GM12891 (cell line): ENCODE measurements around the gene RTL5.
A peak's percentile ranks its signal among the peaks of the same experiment; 100 is the strongest.

Source experiments
- DNase-seq: peaks from one replicate; pipeline ENCODE4 v3.0.0; 2011; ENCODE audit warnings: low spot score; ENCODE audit not compliant: insufficient read length
- FAIRE-seq: peaks from 2 replicates; lab custom pipeline; 2011; peaks lifted over from hg19 to GRCh38; lab: Jason Lieb, UNC
- PAX5 ChIP-seq: IDR thresholded peaks from 2 replicates; pipeline ENCODE4 v1.6.1; 2011; ENCODE audit warnings: low read length, moderate library complexity, mild to moderate bottlenecking; ENCODE audit not compliant: insufficient read depth, severe bottlenecking
- POLR2A ChIP-seq: IDR thresholded peaks from 2 replicates; pipeline ENCODE4 v1.6.1; 2011; ENCODE audit warnings: low read depth, low read length, control low read depth
- POLR2AphosphoS5 ChIP-seq: IDR thresholded peaks from 2 replicates; pipeline ENCODE4 v1.6.1; 2011; ENCODE audit warnings: low read depth, low read length, control low read depth
- POU2F2 ChIP-seq: IDR thresholded peaks from 2 replicates; pipeline ENCODE4 v1.6.1; 2011; ENCODE audit warnings: low read depth, mild to moderate bottlenecking, control low read depth, low read length, moderate library complexity
- SPI1 ChIP-seq: IDR thresholded peaks from 2 replicates; pipeline ENCODE4 v1.6.1; 2011; ENCODE audit warnings: low read depth, low read length, control low read depth
- TAF1 ChIP-seq: IDR thresholded peaks from 2 replicates; pipeline ENCODE4 v1.6.1; 2011; ENCODE audit warnings: low read depth, low read length, control low read depth

Gene RTL5

GRCh38 chrX:72097098-72097497 lies 34.6 kb downstream of the RTL5 start:
- no peak for FAIRE-seq
- no peak for TF ChIP-seq TAF1
- no peak for TF ChIP-seq POLR2AphosphoS5
- TF ChIP-seq POLR2A: no peak
- TF ChIP-seq POU2F2: no peak
- TF ChIP-seq SPI1: no peak
- no peak for TF ChIP-seq PAX5
- DNase-seq: no peak

DNA sequence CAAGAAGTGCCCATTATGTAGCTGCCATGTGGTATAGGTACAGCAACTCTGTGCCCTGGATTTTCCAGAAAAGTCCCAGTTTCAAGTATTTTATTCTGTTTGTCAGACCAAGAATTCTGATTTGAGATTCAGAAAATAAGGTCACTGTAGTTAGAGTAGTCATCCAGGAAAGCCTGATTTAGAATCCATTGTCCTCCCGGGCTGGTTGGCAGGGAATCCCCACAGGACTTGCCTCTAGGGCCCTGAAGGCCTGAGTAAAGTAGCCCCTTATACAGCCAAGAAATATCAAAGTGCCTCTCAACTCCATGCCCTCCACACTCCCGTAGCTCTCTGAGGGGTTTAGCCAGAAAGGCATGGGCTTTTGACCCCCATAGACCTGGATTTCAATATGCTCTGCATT lies 36.3 kb downstream of the RTL5 start:
- DNase-seq: no peak
- FAIRE-seq: no peak
- no peak for TF ChIP-seq POU2F2
- TF ChIP-seq PAX5: no peak
- TF ChIP-seq SPI1: no peak
- TF ChIP-seq TAF1: no peak
- TF ChIP-seq POLR2AphosphoS5: no peak
- no peak for TF ChIP-seq POLR2A

DNA sequence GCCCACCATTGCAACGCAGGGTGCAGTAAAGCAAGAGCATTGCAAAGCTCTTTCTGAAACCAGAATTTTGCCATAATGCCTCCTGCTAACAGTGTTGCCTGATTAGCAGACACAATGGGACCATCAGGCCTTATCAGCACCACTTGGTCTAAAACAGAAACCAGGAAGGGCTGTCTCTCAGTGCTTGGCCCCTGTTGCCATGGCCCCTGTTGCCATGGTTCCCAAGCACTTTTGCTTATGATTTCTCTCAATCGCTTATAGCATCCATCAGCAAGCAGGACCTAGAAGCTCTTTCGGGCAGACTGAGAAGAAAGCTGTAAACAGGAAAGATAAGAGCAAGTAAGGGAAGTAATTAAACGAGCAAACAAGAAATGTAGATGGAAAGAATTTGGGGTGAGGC lies 36.8 kb downstream of the RTL5 start:
- no peak for TF ChIP-seq POLR2AphosphoS5
- no peak for TF ChIP-seq PAX5
- TF ChIP-seq POU2F2: no peak
- TF ChIP-seq TAF1: no peak
- TF ChIP-seq POLR2A: no peak
- no peak for TF ChIP-seq SPI1
- FAIRE-seq: peak; percentile 54
- peak; percentile 39 for DNase-seq

DNA sequence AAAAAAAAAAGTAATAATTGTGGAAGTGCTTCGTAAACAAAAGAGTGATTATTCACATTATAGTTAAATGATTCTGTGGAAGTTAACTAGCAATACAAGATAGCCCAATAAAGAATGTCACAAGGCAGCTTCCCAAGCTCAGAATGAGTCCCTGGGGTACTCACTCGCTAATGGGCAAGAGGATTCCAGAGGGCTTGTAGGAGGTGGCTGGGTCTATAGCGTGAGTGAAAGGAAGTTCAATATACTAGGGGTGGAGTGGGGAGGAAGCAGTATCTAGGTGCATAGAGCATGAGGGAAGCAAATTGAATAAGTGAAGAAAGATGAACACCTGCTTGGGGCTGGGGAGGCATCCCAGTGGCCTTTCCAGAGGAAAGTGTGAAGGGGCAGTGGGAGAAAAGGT lies 42.5 kb downstream of the RTL5 start:
- TF ChIP-seq TAF1 (no peak), SPI1 (no peak), POLR2A (no peak), POU2F2 (no peak), PAX5 (no peak), POLR2AphosphoS5 (no peak)
- FAIRE-seq: no peak
- DNase-seq: no peak

- no peak for DNase-seq
- FAIRE-seq: no peak
- TF ChIP-seq SPI1 (no peak), TAF1 (no peak), PAX5 (no peak), POU2F2 (no peak), POLR2AphosphoS5 (no peak), POLR2A (no peak)
These were observed 43.0 kb downstream of the RTL5 start for GRCh38 chrX:72088761-72089160.

DNA sequence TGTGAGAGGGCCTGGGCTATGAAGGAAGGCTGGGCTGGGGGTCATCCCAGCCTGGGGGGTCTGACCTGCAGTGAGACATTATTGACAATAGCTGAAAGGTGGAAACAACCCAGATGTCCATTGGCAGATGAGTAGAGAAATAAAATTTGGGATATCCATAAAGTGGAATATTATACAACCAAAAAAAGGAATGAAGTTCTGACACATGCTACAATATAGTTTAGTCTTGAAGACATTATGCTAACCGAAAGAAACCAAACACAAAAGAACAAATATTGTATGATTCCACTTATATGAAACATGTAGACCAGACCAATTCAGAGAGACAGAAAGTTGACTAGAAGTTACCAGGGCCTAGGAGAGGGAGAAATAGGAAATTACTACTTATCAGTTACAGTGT lies 44.7 kb downstream of the RTL5 start:
- no peak for FAIRE-seq
- no peak for DNase-seq
- TF ChIP-seq POU2F2 (no peak), POLR2A (no peak), SPI1 (no peak), PAX5 (no peak), POLR2AphosphoS5 (no peak), TAF1 (no peak)

DNA sequence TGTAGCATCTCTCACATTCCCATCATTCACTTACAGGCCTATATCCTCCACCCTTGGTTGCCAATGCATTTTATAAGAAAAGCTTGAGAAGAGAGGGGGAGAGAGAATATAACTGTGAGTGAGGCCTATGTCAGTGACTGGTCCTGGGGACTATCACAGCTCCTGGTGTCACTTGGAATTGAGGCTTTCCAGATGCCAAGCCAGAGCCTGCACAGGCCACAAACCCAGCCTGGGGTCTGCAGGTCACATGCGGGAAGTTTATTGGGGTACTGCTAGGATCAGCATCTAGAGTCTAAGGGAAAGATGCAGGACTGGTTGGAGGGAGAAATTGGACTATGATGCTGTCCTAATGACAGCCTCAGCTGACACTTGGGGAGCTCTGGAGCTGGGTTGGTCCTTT lies 47.6 kb downstream of the RTL5 start:
- no peak for FAIRE-seq
- no peak for DNase-seq
- TF ChIP-seq PAX5: no peak
- TF ChIP-seq TAF1: no peak
- TF ChIP-seq POLR2A: no peak
- TF ChIP-seq POU2F2: no peak
- no peak for TF ChIP-seq SPI1
- TF ChIP-seq POLR2AphosphoS5: no peak

GRCh38 chrX:72083291-72083690 lies 48.4 kb downstream of the RTL5 start:
- TF ChIP-seq PAX5 (no peak), POU2F2 (no peak), POLR2A (no peak), POLR2AphosphoS5 (no peak)
- FAIRE-seq: no peak
- DNase-seq: no peak

DNA sequence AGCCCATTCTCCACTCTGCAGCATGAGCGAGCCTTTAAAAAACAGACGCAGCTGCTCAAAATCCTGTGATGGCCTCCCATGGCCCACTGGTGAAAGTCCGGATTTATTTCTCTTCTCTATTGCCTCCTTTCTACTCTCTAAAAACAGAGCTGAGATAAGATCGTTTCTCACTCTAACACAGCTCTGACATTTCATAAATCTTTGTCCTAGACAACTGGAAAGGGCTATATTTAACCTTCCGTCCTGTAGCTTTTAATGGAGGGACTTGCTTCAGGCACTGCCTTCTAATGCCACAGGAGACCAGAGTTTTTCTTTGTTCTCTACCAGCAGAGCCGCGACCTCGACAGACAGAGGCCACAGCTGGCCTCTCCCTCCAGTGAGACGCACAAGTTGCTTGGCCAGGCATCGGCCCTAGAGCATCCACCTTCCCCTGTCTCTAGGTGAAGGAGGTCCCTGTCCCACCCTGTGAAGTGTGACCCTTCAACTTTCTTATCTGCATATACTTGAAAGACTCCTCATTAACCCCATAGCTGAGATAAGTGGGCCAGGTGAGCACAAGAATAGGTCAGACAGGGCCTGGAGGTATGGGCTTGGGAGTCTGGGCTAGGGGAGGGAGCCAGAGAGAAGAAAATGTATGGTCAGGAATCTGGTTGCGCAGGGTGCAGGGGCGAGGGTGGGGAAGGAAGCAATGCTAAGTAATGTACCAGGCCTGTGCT lies 50.0 kb downstream of the RTL5 start:
- no peak for TF ChIP-seq POU2F2
- TF ChIP-seq TAF1: no peak
- TF ChIP-seq POLR2AphosphoS5: no peak
- no peak for TF ChIP-seq SPI1
- TF ChIP-seq PAX5: no peak
- TF ChIP-seq POLR2A: no peak

DNA sequence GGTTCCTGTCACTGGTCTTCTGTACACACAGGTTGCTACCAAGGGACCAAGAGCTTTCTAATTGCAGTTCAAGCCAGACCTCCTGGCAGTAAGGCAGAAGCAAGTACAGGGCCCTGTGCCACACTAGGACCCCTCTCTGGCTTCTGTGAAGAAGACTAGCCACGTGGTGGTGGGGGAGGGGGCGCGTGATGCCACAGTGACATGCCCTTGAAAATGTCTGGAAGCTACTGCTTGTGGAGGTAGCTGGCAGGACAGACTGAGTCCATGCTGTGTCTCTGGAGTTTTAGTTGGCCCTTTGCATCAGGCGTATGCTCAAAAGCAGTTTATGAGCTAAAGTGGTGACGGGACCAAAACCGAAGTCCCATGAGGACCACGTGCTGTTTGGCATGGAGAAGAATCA lies 50.9 kb downstream of the RTL5 start:
- DNase-seq (no peak), FAIRE-seq (no peak)
- no peak for TF ChIP-seq POU2F2
- TF ChIP-seq PAX5: no peak
- no peak for TF ChIP-seq POLR2AphosphoS5
- TF ChIP-seq POLR2A: no peak
- no peak for TF ChIP-seq TAF1
- TF ChIP-seq SPI1: no peak

More for the DNA sequence above, 50.0 kb downstream of the RTL5 start:
- FAIRE-seq (no peak), DNase-seq (no peak)
